ENCODE data around the gene SZT2.

The SZT2 gene

GRCh38 chr1:43426221-43426620 lies 36.5 kb downstream of the SZT2 start:
- no peak for DNase-seq

- no peak for DNase-seq
Observed at GRCh38 chr1:43427524-43427923, 37.8 kb downstream of the SZT2 start.

GRCh38 chr1:43427941-43428340 lies 38.2 kb downstream of the SZT2 start:
- no peak for DNase-seq

- no peak for DNase-seq
Observed at GRCh38 chr1:43430831-43431230, 41.1 kb downstream of the SZT2 start.

- DNase-seq = no peak
Observed at GRCh38 chr1:43431676-43432075, 42.0 kb downstream of the SZT2 start.

- no peak for DNase-seq
Observed at GRCh38 chr1:43432171-43432860, 42.6 kb downstream of the SZT2 start.

GRCh38 chr1:43432907-43433306 lies 43.2 kb downstream of the SZT2 start:
- DNase-seq = no peak

- no peak for DNase-seq
Observed at GRCh38 chr1:43434256-43434655, 44.6 kb downstream of the SZT2 start.

- DNase-seq = no peak
Observed at GRCh38 chr1:43435146-43436145, 45.7 kb downstream of the SZT2 start.

- no peak for DNase-seq
Observed at GRCh38 chr1:43436371-43436770, 46.7 kb downstream of the SZT2 start.

GRCh38 chr1:43437031-43437973 lies 47.6 kb downstream of the SZT2 start:
- no peak for DNase-seq

- DNase-seq = no peak
Observed at GRCh38 chr1:43438006-43438405, 48.3 kb downstream of the SZT2 start.

- no peak for DNase-seq
Observed at GRCh38 chr1:43438576-43438952, 48.9 kb downstream of the SZT2 start.

GRCh38 chr1:43438953-43439581 lies 49.4 kb downstream of the SZT2 start:
- DNase-seq = no peak

GRCh38 chr1:43439781-43440180 lies 50.1 kb downstream of the SZT2 start:
- no peak for DNase-seq

GRCh38 chr1:43440358-43440757 lies 50.7 kb downstream of the SZT2 start:
- no peak for DNase-seq

GRCh38 chr1:43441166-43441893 lies 51.6 kb downstream of the SZT2 start:
- no peak for DNase-seq

- no peak for DNase-seq
Observed at GRCh38 chr1:43441894-43442637, 52.4 kb downstream of the SZT2 start.

- no peak for DNase-seq
Observed at GRCh38 chr1:43442756-43443155, 53.1 kb downstream of the SZT2 start.

- no peak for DNase-seq
Observed at GRCh38 chr1:43443197-43443946, 53.7 kb downstream of the SZT2 start.

All from CD4-positive, alpha-beta T cell treated with Interleukin-15 for 1 hour (primary cell).